ENCODE results near the gene DLX1.
"Not testable (repeated sequence)": the region's sequence is repeated elsewhere in the genome, so short reads cannot be mapped to it uniquely, and the experiment has no call there.

DNA sequence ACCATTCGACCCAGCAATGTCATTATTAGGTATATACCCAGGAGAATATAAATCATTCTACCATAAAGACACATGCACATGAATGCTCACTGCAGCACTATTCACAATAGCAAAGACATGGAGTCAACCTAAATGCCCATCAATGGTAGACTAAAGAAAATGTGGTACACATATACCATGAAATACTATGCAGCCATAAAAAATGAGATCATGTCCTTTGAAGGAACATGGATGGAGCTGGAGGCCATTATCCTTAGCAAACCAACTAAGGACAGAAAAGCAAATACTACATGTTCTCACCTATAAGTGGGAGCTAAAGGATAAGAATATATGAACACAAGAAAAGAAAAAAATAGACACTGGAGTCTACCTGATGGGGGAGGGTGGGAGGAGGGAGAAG lies 53.4 kb downstream of the DLX1 start:
- not testable (repeated sequence) for TF ChIP-seq POLR2A (IDR thresholded peaks at IDR 0.05)
- TF ChIP-seq, protein P1, sequence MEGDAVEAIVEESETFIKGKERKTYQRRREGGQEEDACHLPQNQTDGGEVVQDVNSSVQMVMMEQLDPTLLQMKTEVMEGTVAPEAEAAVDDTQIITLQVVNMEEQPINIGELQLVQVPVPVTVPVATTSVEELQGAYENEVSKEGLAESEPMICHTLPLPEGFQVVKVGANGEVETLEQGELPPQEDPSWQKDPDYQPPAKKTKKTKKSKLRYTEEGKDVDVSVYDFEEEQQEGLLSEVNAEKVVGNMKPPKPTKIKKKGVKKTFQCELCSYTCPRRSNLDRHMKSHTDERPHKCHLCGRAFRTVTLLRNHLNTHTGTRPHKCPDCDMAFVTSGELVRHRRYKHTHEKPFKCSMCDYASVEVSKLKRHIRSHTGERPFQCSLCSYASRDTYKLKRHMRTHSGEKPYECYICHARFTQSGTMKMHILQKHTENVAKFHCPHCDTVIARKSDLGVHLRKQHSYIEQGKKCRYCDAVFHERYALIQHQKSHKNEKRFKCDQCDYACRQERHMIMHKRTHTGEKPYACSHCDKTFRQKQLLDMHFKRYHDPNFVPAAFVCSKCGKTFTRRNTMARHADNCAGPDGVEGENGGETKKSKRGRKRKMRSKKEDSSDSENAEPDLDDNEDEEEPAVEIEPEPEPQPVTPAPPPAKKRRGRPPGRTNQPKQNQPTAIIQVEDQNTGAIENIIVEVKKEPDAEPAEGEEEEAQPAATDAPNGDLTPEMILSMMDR (IDR thresholded peaks at IDR 0.05): not testable (repeated sequence)

All from lower leg skin (tissue), 3 donors.